Glutamatergic neuron (in vitro differentiated cells): ENCODE measurements around the gene ASS1. TPM values are rescaled to one million over a fixed set of nuclear protein-coding genes. Genes with fewer than 3 reads are reported as not detected.

Source experiments
- DNase-seq: peaks from one replicate; pipeline ENCODE4 v3.0.0; 2022
- H3K27ac Mint-ChIP-seq: one replicate; pipeline ENCODE4 v1.8.0; 2020; ENCODE audit warnings: mild to moderate bottlenecking, mixed read lengths, inconsistent platforms; ENCODE audit not compliant: unreplicated experiment
- H3K27me3 Mint-ChIP-seq: one replicate; pipeline ENCODE4 v1.8.0; 2020; ENCODE audit warnings: mild to moderate bottlenecking, moderate library complexity, mixed read lengths, inconsistent platforms; ENCODE audit not compliant: unreplicated experiment
- H3K36me3 Mint-ChIP-seq: one replicate; pipeline ENCODE4 v1.8.0; 2020; ENCODE audit warnings: mild to moderate bottlenecking, mixed read lengths, inconsistent platforms; ENCODE audit not compliant: unreplicated experiment
- H3K4me1 Mint-ChIP-seq: one replicate; pipeline ENCODE4 v1.8.0; 2020; ENCODE audit warnings: mild to moderate bottlenecking, low read depth, mixed read lengths, inconsistent platforms; ENCODE audit not compliant: unreplicated experiment
- H3K4me3 Mint-ChIP-seq: one replicate; pipeline ENCODE4 v1.8.0; 2020; ENCODE audit warnings: mild to moderate bottlenecking, mixed read lengths, inconsistent platforms; ENCODE audit not compliant: unreplicated experiment
- H3K9me3 Mint-ChIP-seq: one replicate; pipeline ENCODE4 v1.8.0; 2020; ENCODE audit warnings: mild to moderate bottlenecking, moderate library complexity, mixed read lengths, inconsistent platforms; ENCODE audit not compliant: unreplicated experiment
- CTCF ChIP-seq: fragments of 200-600 bp; sonication (generic); IDR thresholded peaks from one replicate; pipeline ENCODE4 v1.5.0; 2021; ENCODE audit not compliant: partially characterized antibody, unreplicated experiment
- total RNA-seq: library from RNA; stranded (reverse); fragmentation: NEBNext Ultra II Directional; extraction: Animal tissue kit (Norgen Biotek cat#: 25700); gene quantifications from one replicate; pipeline ENCODE4 v1.2.1, GENCODE V29; 2021; ENCODE audit not compliant: unreplicated experiment

The ASS1 gene
- total RNA-seq, 1 donor from 2014 or later, result 31.5 TPM

- DNase-seq, result peak; percentile 41
- H3K36me3 Mint-ChIP-seq, result no peaks in the 10 kb centered on the region
- peaks cover 11% of the 10 kb centered on the region for H3K9me3 Mint-ChIP-seq
- no peak overlapping the region for H3K4me3 Mint-ChIP-seq
- H3K4me1 Mint-ChIP-seq, result peaks cover 17% of the 10 kb centered on the region
- peaks cover 10% of the 10 kb centered on the region for H3K27me3 Mint-ChIP-seq
- H3K27ac Mint-ChIP-seq, result no peak overlapping the region
- no peak for TF ChIP-seq CTCF
These were observed 79.2 kb downstream of the ASS1 start for GRCh38 chr9:130523921-130524320.

DNA sequence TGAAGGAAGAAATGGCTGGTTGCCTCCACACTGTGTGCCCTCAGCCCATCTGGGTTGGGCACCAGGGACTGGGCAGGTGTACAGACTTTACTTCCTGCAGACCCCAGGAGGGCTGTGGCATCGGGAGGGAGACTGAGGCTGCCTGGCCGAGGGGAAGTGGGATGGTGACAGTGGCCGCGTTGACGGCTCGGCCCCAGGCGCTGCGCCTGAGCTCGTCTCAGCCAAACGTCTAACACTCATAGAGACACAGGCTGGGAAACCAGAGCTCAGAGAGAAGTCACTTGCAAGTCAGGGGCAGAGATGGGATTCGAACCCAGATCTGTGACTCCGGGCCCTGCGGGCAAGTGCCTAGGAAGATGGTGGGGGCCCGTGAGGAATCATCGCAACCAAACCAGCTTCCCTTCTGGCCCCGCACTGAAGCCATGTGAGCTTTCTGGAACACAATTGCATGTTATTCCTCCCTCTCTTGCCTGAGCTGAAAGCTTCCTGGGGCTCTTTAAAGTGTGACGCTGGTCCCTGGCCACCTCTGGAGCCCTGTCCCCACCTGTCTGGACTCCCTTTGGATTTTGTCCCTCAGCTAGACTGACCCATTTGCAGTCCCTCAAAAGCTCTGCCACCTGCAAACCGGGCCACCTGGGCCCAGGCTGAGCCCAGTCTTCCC, 81.6 kb downstream of the ASS1 start:
- Mint-ChIP-seq H3K36me3 (no peaks in the 10 kb centered on the region), H3K4me1 (peaks cover 17% of the 10 kb centered on the region), H3K27ac (no peak overlapping the region), H3K27me3 (peaks cover 10% of the 10 kb centered on the region), H3K4me3 (no peak overlapping the region), H3K9me3 (peaks cover 13% of the 10 kb centered on the region)
- TF ChIP-seq CTCF, result no peak
- no peak for DNase-seq

- Mint-ChIP-seq H3K4me3 (no peak overlapping the region), H3K9me3 (peaks cover 12% of the 10 kb centered on the region), H3K4me1 (peaks cover 16% of the 10 kb centered on the region), H3K36me3 (no peaks in the 10 kb centered on the region), H3K27ac (no peak overlapping the region), H3K27me3 (peaks cover 8% of the 10 kb centered on the region)
- no peak for TF ChIP-seq CTCF
- peak; percentile 36 for DNase-seq
These were observed 82.3 kb downstream of the ASS1 start for GRCh38 chr9:130526854-130527650.

GRCh38 chr9:130527651-130528310, 83.0 kb downstream of the ASS1 start:
- H3K27me3 Mint-ChIP-seq, result peaks cover 5% of the 10 kb centered on the region
- no peak for TF ChIP-seq CTCF
- DNase-seq, result no peak
- no peaks in the 10 kb centered on the region for H3K36me3 Mint-ChIP-seq
- peaks cover 6% of the 10 kb centered on the region for H3K9me3 Mint-ChIP-seq
- peaks cover 17% of the 10 kb centered on the region for H3K4me1 Mint-ChIP-seq
- no peak overlapping the region for H3K27ac Mint-ChIP-seq
- H3K4me3 Mint-ChIP-seq, result no peak overlapping the region

- Mint-ChIP-seq H3K9me3 (peaks cover 2% of the 10 kb centered on the region), H3K36me3 (no peaks in the 10 kb centered on the region), H3K4me3 (no peak overlapping the region), H3K27me3 (no peaks in the 10 kb centered on the region), H3K27ac (no peak overlapping the region), H3K4me1 (peaks cover 17% of the 10 kb centered on the region)
- no peak for DNase-seq
- no peak for TF ChIP-seq CTCF
These were observed 83.9 kb downstream of the ASS1 start for GRCh38 chr9:130528674-130529073.
